HG03280 (cell line): Measurements from ENCODE around the gene SUPV3L1.

Experiments
- ATAC-seq: cut with Tn5 transposase; IDR thresholded peaks from one replicate; pipeline ENCODE4 v1.9.1; 2021; ENCODE audit warnings: mild to moderate bottlenecking, moderate library complexity; ENCODE audit not compliant: unreplicated experiment

The SUPV3L1 gene

GRCh38 chr10:69254877-69255276, 74.8 kb downstream of the SUPV3L1 start:
- ATAC-seq, result no peak
